Liver (tissue), 9 donors: ENCODE data around the gene SETD7. TPM values are rescaled to one million over a fixed set of nuclear protein-coding genes. Genes with fewer than 3 reads are reported as not detected.

ENCODE experiments used
- DNase-seq: peaks from one replicate; pipeline ENCODE4 v3.0.0-alpha.2; 2017; ENCODE audit warnings: low spot score
- H3K27ac ChIP-seq, 2 donors: one replicate each; pipeline ENCODE4 v1.7.0; 2013; ENCODE audit warnings: inconsistent platforms in 2 of 2, low read length in 2 of 2, control low read depth in 1 of 2, low read depth in 1 of 2, mild to moderate bottlenecking in 1 of 2
- H3K27me3 ChIP-seq, 4 donors: one replicate each; pipeline versions ENCODE4 v1.6.1 to v1.7.0; 2013; ENCODE audit warnings: low read length in 3 of 4, inconsistent platforms in 1 of 4, mild to moderate bottlenecking in 1 of 4, moderate library complexity in 1 of 4; ENCODE audit not compliant: control insufficient read depth in 4 of 4, insufficient read depth in 4 of 4
- H3K36me3 ChIP-seq, 4 donors: one replicate each; pipeline versions ENCODE4 v1.6.1 to v1.7.0; 2013; ENCODE audit warnings: low read length in 3 of 4, mild to moderate bottlenecking in 3 of 4, low read depth in 1 of 4, moderate library complexity in 1 of 4; ENCODE audit not compliant: control insufficient read depth in 4 of 4, insufficient read depth in 3 of 4
- H3K4me1 ChIP-seq, 4 donors: one replicate each; pipeline versions ENCODE4 v1.6.1 to v1.7.0; 2013; ENCODE audit warnings: low read length in 3 of 4, mild to moderate bottlenecking in 3 of 4, moderate library complexity in 1 of 4; ENCODE audit not compliant: control insufficient read depth in 4 of 4, insufficient read depth in 4 of 4
- H3K4me3 ChIP-seq, 3 donors: one replicate each; pipeline versions ENCODE4 v1.6.1 to v1.7.0; 2013; ENCODE audit warnings: low read length in 3 of 3, control low read depth in 1 of 3, low read depth in 1 of 3, mild to moderate bottlenecking in 1 of 3
- H3K9ac ChIP-seq, 2 donors: one replicate each; pipeline ENCODE4 v1.7.0; 2013; ENCODE audit warnings: low read length in 2 of 2, mild to moderate bottlenecking in 2 of 2, moderate library complexity in 2 of 2, control low read depth in 1 of 2, low read depth in 1 of 2
- H3K9me3 ChIP-seq, 4 donors: one replicate each; pipeline versions ENCODE4 v1.6.1 to v1.7.0; 2013; ENCODE audit warnings: low read length in 3 of 4; ENCODE audit not compliant: control insufficient read depth in 4 of 4
- ATF3 ChIP-seq: IDR thresholded peaks from 2 replicates; pipeline ENCODE4 v1.6.1; 2016; ENCODE audit warnings: antibody characterized with exemption
- CTCF ChIP-seq: fragments of 150-350 bp; IDR thresholded peaks from 2 replicates; pipeline ENCODE4 v1.5.1; 2017; ENCODE audit warnings: improper control_type of control experiment, low read depth, low read length; ENCODE audit not compliant: missing input control
- EGR1 ChIP-seq, 2 donors: IDR thresholded peaks; 2 replicates each; pipeline ENCODE4 v1.6.1; 2016 to 2018; ENCODE audit warnings: antibody characterized with exemption in 2 of 2, low read depth in 2 of 2
- FOXA1 ChIP-seq: IDR thresholded peaks from 2 replicates; pipeline ENCODE4 v1.6.1; 2016; ENCODE audit warnings: antibody characterized with exemption
- FOXA2 ChIP-seq: IDR thresholded peaks from 2 replicates; pipeline ENCODE4 v1.6.1; 2016; ENCODE audit warnings: antibody characterized with exemption
- GABPA ChIP-seq, 2 donors: IDR thresholded peaks in 1 of 2; conservative IDR thresholded peaks in 1 of 2; 2 replicates each; pipeline ENCODE4 v1.6.1; 2016; ENCODE audit warnings: antibody characterized with exemption in 2 of 2, mild to moderate bottlenecking in 1 of 2, moderate library complexity in 1 of 2
- HNF4A ChIP-seq, 2 donors: conservative IDR thresholded peaks; 2 replicates each; pipeline ENCODE4 v1.6.1; 2016; ENCODE audit warnings: antibody characterized with exemption in 2 of 2, mild to moderate bottlenecking in 2 of 2
- HNF4G ChIP-seq: IDR thresholded peaks from 2 replicates; pipeline ENCODE4 v1.6.1; 2016; ENCODE audit warnings: antibody characterized with exemption
- JUND ChIP-seq, 2 donors: IDR thresholded peaks; 2 replicates each; pipeline ENCODE4 v1.6.1; 2016; ENCODE audit warnings: antibody characterized with exemption in 2 of 2
- MAX ChIP-seq: IDR thresholded peaks from 2 replicates; pipeline ENCODE4 v1.6.1; 2016; ENCODE audit warnings: antibody characterized with exemption
- NR2F2 ChIP-seq: IDR thresholded peaks from 2 replicates; pipeline ENCODE4 v1.6.1; 2016; ENCODE audit warnings: antibody characterized with exemption
- RAD21 ChIP-seq, 2 donors: IDR thresholded peaks; 2 replicates each; pipeline ENCODE4 v1.6.1; 2016; ENCODE audit warnings: antibody characterized with exemption in 2 of 2, mild to moderate bottlenecking in 2 of 2
- REST ChIP-seq: IDR thresholded peaks from 2 replicates; pipeline ENCODE4 v1.6.1; 2016; ENCODE audit warnings: antibody characterized with exemption, mild to moderate bottlenecking
- RXRA ChIP-seq, 2 donors: IDR thresholded peaks; 2 replicates each; pipeline ENCODE4 v1.6.1; 2017 to 2018; ENCODE audit warnings: antibody characterized with exemption in 2 of 2, mild to moderate bottlenecking in 1 of 2
- SP1 ChIP-seq: IDR thresholded peaks from 2 replicates; pipeline ENCODE4 v1.6.1; 2018; ENCODE audit warnings: antibody characterized with exemption, mild to moderate bottlenecking
- YY1 ChIP-seq: IDR thresholded peaks from 2 replicates; pipeline ENCODE4 v1.6.1; 2016; ENCODE audit warnings: antibody characterized with exemption, mild to moderate bottlenecking
- ZBTB33 ChIP-seq: IDR thresholded peaks from 2 replicates; pipeline ENCODE4 v1.6.1; 2016; ENCODE audit warnings: antibody characterized with exemption
- WGBS: extraction: QIAGEN DNeasy Blood & Tissue Kit; methylation state at CpG from one replicate; pipeline ENCODE4 v1.1.7; 2013; 5-methylcytosine and 5-hydroxymethylcytosine counted together
- polyA plus RNA-seq, 2 donors: library from polyadenylated mRNA; stranded (reverse) in 1 of 2; unstranded in 1 of 2; fragments of 200-250 nt in 1 of 2; fragments of >200 nt in 1 of 2; fragmentation: Nextera tagmentation in 1 of 2; extraction: Ambion mirVana in 1 of 2; gene quantifications; one replicate each; pipeline versions ENCODE4 v1.2.1 to v1.2.3, GENCODE V29; 2013 to 2015
- total RNA-seq, 2 donors: library from RNA; depleted of rRNA; stranded (reverse); fragments of >200 nt; gene quantifications; one replicate each; pipeline ENCODE4 v1.2.3, GENCODE V29; 2014
- donor health status: healthy.
- donor health status: healthy.
- donor health status: healthy.
- donor health status: healthy.
- donor health status: healthy.

Gene SETD7
- total and polyA plus RNA-seq, 4 donors, result 12.9 to 81.7 (median 18.0) TPM

- TF ChIP-seq REST, result no peak
These were observed 6.8 kb upstream of the SETD7 start (continued) for GRCh38 chr4:139562839-139563238.

- no peak overlapping the region for H3K27ac ChIP-seq
These were observed 6.2 kb upstream of the SETD7 start for GRCh38 chr4:139562067-139562684.

More at GRCh38 chr4:139562067-139562684, 6.2 kb upstream of the SETD7 start:
- Histone ChIP-seq H3K36me3 (no peaks in the 10 kb centered on the region), H3K9ac (no peak overlapping the region), H3K4me1 (peaks cover 13 to 55% (median 42%) of the 10 kb centered on the region in 4 donors), H3K9me3 (no peaks in the 10 kb centered on the region), H3K4me3 (no peak overlapping the region), H3K27me3 (no peaks in the 10 kb centered on the region)
- TF ChIP-seq RAD21 (IDR thresholded peaks at IDR 0.05), result no peak
- no peak for TF ChIP-seq HNF4G
- no peak for TF ChIP-seq SP1
- no peak for TF ChIP-seq FOXA1
- TF ChIP-seq CTCF, result no peak
- no peak for TF ChIP-seq EGR1 (IDR thresholded peaks at IDR 0.05; ENCODE audit: low read depth in 2 of 2)
- no peak for TF ChIP-seq GABPA (IDR thresholded peaks at IDR 0.05 in 1 of 2, conservative IDR thresholded peaks at IDR 0.05 in 1 of 2)
- TF ChIP-seq FOXA2, result no peak
- no peak for TF ChIP-seq YY1
- no peak for TF ChIP-seq ATF3
- TF ChIP-seq MAX, result no peak
- no peak for TF ChIP-seq RXRA (IDR thresholded peaks at IDR 0.05)
- TF ChIP-seq ZBTB33, result no peak
- no peak for TF ChIP-seq REST
- TF ChIP-seq HNF4A (conservative IDR thresholded peaks at IDR 0.05), result no peak
- TF ChIP-seq JUND (IDR thresholded peaks at IDR 0.05), result no peak
- TF ChIP-seq NR2F2, result no peak
- WGBS, result 94% methylated on average over 3 of the region's 3 CpGs
- no peak for DNase-seq
